Measurements from ENCODE around the gene PER3.

DNA sequence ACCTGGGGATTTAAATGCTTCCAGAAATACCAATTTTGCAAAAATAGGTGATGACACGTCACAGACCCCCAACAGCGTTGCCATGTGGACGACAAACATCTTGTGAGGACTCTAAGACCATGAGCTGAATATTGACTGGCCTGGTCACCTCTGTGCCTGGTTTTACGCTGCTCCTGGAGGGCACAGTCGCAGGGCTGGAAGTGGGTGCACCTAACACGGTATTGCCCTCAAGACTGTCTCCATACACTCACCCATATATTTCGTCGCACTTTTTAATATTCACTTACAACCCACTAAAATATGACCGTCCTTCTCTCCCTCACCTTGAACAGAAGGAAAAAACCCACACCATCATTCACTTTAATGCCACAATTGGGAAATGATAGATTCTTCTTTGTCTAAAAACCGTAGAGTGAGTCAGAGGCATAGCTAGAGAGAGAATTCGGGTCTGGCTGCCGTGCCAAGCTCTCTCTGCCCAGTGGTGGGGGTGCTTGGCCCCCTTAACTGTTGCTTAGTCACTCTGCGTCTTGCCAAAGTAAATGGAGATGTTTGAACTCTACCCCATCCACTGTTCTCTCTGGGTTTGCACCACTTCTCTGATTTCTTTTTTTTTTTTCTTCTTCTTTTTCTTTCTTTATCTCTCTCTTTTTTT, 109.6 kb downstream of the PER3 start:
- TF ChIP-seq, protein P1, sequence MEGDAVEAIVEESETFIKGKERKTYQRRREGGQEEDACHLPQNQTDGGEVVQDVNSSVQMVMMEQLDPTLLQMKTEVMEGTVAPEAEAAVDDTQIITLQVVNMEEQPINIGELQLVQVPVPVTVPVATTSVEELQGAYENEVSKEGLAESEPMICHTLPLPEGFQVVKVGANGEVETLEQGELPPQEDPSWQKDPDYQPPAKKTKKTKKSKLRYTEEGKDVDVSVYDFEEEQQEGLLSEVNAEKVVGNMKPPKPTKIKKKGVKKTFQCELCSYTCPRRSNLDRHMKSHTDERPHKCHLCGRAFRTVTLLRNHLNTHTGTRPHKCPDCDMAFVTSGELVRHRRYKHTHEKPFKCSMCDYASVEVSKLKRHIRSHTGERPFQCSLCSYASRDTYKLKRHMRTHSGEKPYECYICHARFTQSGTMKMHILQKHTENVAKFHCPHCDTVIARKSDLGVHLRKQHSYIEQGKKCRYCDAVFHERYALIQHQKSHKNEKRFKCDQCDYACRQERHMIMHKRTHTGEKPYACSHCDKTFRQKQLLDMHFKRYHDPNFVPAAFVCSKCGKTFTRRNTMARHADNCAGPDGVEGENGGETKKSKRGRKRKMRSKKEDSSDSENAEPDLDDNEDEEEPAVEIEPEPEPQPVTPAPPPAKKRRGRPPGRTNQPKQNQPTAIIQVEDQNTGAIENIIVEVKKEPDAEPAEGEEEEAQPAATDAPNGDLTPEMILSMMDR (IDR thresholded peaks at IDR 0.05; ENCODE audit: low read depth, low read length, missing input control) = no peak
- TF ChIP-seq SP1 (IDR thresholded peaks at IDR 0.05) = no peak
- TF ChIP-seq, protein P2, sequence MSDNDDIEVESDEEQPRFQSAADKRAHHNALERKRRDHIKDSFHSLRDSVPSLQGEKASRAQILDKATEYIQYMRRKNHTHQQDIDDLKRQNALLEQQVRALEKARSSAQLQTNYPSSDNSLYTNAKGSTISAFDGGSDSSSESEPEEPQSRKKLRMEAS (IDR thresholded peaks at IDR 0.05) = no peak
- no peak for TF ChIP-seq EGR1 (IDR thresholded peaks at IDR 0.05; ENCODE audit: low read depth in 2 of 2)
- no peak for TF ChIP-seq RAD21 (IDR thresholded peaks at IDR 0.05)
- TF ChIP-seq, protein P3, sequence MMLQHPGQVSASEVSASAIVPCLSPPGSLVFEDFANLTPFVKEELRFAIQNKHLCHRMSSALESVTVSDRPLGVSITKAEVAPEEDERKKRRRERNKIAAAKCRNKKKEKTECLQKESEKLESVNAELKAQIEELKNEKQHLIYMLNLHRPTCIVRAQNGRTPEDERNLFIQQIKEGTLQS (IDR thresholded peaks at IDR 0.05) = no peak
- TF ChIP-seq NR2F2 (IDR thresholded peaks at IDR 0.05) = no peak
- no peak for TF ChIP-seq TAF1 (conservative IDR thresholded peaks at IDR 0.05)
